ENCODE measurements around the gene IRF9.
A peak's percentile ranks its signal among the peaks of the same experiment; 100 is the strongest.
"Not testable (repeated sequence)": the region's sequence is repeated elsewhere in the genome, so short reads cannot be mapped to it uniquely, and the experiment has no call there.

Gene IRF9

GRCh38 chr14:24195186-24196070, 34.4 kb downstream of the IRF9 start, which contains the start of gene TM9SF1:
Gene TM9SF1, minus strand, starts transcription at chr14:24195441. Its CDS starts 422 bp downstream, at chr14:24195019.
- peak; percentile 91 for DNase-seq

- no peak for DNase-seq
These were observed 35.3 kb downstream of the IRF9 start for GRCh38 chr14:24196071-24197055.

GRCh38 chr14:24197056-24197450, 36.0 kb downstream of the IRF9 start:
- DNase-seq = no peak

GRCh38 chr14:24198814-24199524, 37.9 kb downstream of the IRF9 start:
- no peak for DNase-seq

GRCh38 chr14:24202538-24202937, 41.5 kb downstream of the IRF9 start:
- not testable (repeated sequence) for DNase-seq

GRCh38 chr14:24203249-24203886, 42.3 kb downstream of the IRF9 start:
- DNase-seq = not testable (repeated sequence)

- DNase-seq = no peak
These were observed 43.4 kb downstream of the IRF9 start for GRCh38 chr14:24204163-24205146.

GRCh38 chr14:24206260-24207103, 45.4 kb downstream of the IRF9 start:
- DNase-seq = no peak

GRCh38 chr14:24207104-24207551, 46.1 kb downstream of the IRF9 start:
- no peak for DNase-seq

- no peak for DNase-seq
These were observed 46.6 kb downstream of the IRF9 start for GRCh38 chr14:24207625-24208024.

- no peak for DNase-seq
These were observed 50.2 kb downstream of the IRF9 start for GRCh38 chr14:24211311-24211710.

- peak; percentile 98 for DNase-seq
These were observed 52.1 kb downstream of the IRF9 start, which contains the start of gene CHMP4A for GRCh38 chr14:24212924-24213865. Gene CHMP4A, minus strand, starts transcription at chr14:24213488. Its CDS starts 49 bp downstream, at chr14:24213439.

- DNase-seq = no peak
These were observed 53.0 kb downstream of the IRF9 start for GRCh38 chr14:24213866-24214662.

- peak; percentile 92 for DNase-seq
These were observed 54.7 kb downstream of the IRF9 start, which contains the start of gene MDP1 for GRCh38 chr14:24215495-24216344. Gene MDP1, minus strand, starts transcription at chr14:24216066. Its CDS starts 111 bp downstream, at chr14:24215955.
